ENCODE measurements around the gene DENND6B. TPM values are rescaled to one million over a fixed set of nuclear protein-coding genes. Genes with fewer than 3 reads are reported as not detected.

The DENND6B gene
- total RNA-seq, 2 experiments from 2014 or later = 2.8 TPM

DNA sequence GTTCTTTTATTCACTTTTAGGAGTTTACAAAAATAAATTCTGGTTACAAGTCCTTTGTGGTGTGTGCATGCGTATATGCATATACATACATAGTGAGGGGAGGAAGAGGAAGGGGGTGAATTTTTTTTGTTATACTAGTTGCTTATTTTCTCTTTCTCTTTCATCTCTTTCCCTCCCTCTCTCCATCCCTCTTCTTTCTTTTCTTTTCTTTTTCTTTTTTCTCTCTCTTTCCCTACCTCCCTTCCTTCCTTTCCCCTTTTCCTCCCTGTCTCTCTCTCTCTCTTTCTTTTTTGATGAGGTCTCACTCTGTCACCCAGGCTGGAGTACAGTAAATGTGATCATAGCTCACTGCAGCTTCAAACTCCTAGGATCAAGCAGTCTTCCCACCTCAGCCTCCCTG lies 30.4 kb upstream of the DENND6B start:
- H3K27me3 Mint-ChIP-seq = no peaks in the 10 kb centered on the region
- ChIA-PET CTCF (interaction anchor here (1.0 to 1.1 kb wide), 2 partner anchors 9 to 15 kb away, joined by 3 read pairs; no protein-coding TSS in a partner anchor), POLR2A (interaction anchor here (1.3 kb wide), 1 partner anchor 21 kb away, joined by 5 read pairs; no protein-coding TSS in a partner anchor)
- H3K27ac Mint-ChIP-seq = no peak overlapping the region
- H3K36me3 Mint-ChIP-seq (ENCODE audit: low read depth) = peaks cover 23% of the 10 kb centered on the region
- DNase-seq = no peak
- H3K9me3 Mint-ChIP-seq (ENCODE audit: low read depth) = peaks cover 2% of the 10 kb centered on the region
- no peak overlapping the region for H3K4me3 Mint-ChIP-seq
- H3K4me1 Mint-ChIP-seq = peaks cover 19% of the 10 kb centered on the region
- no peak for ATAC-seq
- intact Hi-C loops (cut with DNase I, micrococcal nuclease) = no loop called here

DNA sequence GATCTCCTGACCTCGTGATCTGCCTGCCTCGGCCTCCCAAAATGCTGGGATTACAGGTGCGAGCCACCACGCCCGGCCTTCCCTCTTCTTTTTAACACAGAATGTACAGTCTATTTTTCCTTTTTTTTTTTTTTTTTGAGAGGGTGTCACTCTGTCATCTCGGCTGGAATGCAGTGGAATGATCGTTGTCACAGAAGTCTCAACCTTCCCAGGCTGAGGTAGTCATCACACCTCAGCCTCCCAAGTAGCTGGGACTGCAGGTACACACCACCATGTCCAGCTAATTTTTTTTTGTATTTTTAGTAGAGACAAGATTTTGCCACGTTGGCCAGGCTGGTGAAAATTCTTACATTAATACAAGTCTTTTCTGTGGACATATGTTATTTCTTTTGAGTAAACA lies 29.4 kb upstream of the DENND6B start:
- peaks cover 2% of the 10 kb centered on the region for H3K9me3 Mint-ChIP-seq (ENCODE audit: low read depth)
- H3K27ac Mint-ChIP-seq = no peak overlapping the region
- peaks cover 12% of the 10 kb centered on the region for H3K4me1 Mint-ChIP-seq
- DNase-seq (no peak), ATAC-seq (no peak)
- ChIA-PET CTCF (no interaction called here), POLR2A (interaction anchor here (0.6 kb wide), 1 partner anchor 27 kb away, joined by 6 read pairs; no protein-coding TSS in a partner anchor)
- no peaks in the 10 kb centered on the region for H3K27me3 Mint-ChIP-seq
- no peak overlapping the region for H3K4me3 Mint-ChIP-seq
- peaks cover 20% of the 10 kb centered on the region for H3K36me3 Mint-ChIP-seq (ENCODE audit: low read depth)
- intact Hi-C loops (cut with DNase I, micrococcal nuclease) = no loop called here

DNA sequence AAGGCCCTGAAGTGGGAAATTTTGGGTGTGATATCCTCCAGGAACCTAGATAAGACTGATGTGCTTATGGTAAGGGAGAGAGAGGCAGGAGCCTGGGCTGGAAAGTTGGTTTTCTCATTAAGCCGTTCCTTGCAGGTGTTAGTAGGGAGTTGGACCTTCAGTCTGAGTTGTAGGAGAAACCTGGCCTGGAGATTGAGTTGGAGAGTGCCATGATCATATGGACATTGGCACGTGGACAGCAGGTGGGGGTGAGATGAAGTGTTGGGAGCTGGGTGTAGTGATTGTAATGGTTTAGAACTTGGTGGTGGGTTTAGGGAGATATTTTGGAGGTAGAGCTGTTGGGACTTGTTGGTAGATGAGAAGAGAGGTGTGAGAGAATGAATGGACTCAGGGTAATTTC lies 21.2 kb upstream of the DENND6B start:
- no peaks in the 10 kb centered on the region for H3K36me3 Mint-ChIP-seq (ENCODE audit: low read depth)
- ChIA-PET POLR2A (no interaction called here), CTCF (interaction anchor here (0.6 kb wide), 1 partner anchor 110 kb away, joined by 3 read pairs; no protein-coding TSS in a partner anchor)
- no peak overlapping the region for H3K4me3 Mint-ChIP-seq
- no peaks in the 10 kb centered on the region for H3K9me3 Mint-ChIP-seq (ENCODE audit: low read depth)
- no peak for DNase-seq
- H3K4me1 Mint-ChIP-seq = no peaks in the 10 kb centered on the region
- no peak overlapping the region for H3K27ac Mint-ChIP-seq
- no peak for ATAC-seq
- intact Hi-C loops (cut with DNase I, micrococcal nuclease) = no loop called here
- no peaks in the 10 kb centered on the region for H3K27me3 Mint-ChIP-seq

DNA sequence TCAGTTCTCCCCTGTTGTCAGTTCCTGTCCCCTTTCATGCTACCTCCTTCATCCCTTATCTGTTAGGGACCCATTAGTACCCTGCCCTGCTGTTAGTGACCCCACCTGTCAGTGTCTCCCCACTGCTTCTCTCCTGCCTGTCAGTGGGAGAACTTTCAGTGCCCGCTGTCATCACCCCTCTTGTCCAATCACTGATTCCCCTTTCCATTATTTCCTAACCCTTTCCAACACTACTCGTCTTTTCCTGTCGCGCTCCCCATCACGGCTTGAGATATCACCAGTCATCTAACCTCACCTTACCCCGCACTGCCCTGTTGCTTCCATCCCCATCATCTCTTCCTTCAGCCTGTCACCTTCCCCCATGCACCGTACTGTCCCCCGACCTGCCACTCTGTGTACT lies 20.3 kb upstream of the DENND6B start:
- Mint-ChIP-seq H3K4me1 (peaks cover 4% of the 10 kb centered on the region), H3K27ac (no peak overlapping the region), H3K9me3 (ENCODE audit: low read depth) (no peaks in the 10 kb centered on the region), H3K4me3 (no peak overlapping the region), H3K36me3 (ENCODE audit: low read depth) (no peaks in the 10 kb centered on the region), H3K27me3 (no peaks in the 10 kb centered on the region)
- DNase-seq = no peak
- ChIA-PET CTCF (no interaction called here), POLR2A (interaction anchor here (0.5 kb wide), 1 partner anchor 14 kb away, joined by 3 read pairs; no protein-coding TSS in a partner anchor)
- ATAC-seq = no peak
- intact Hi-C loops (cut with DNase I, micrococcal nuclease) = no loop called here

DNA sequence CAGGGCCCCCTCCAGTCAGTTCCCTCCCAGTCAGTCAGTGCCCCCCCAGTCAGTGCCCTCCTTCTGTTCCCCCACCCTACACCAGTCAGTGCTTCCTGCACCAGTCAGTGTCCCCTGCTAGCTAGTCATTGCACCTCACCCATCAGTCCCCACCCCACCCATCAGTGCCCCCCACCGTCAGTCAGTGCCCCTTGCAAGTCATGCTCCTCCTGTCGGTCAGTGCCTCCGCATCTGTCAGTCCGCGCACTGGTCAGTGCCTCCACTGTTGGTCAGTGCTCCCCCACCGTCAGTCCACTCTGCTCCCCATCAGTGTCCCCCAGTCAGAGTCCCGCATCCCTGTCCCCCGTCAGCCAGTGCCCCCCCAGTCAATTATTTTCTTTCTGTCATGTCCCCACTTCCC lies 19.7 kb upstream of the DENND6B start:
- CTCF ChIA-PET = no interaction called here
- no peak overlapping the region for H3K4me3 Mint-ChIP-seq
- H3K27ac Mint-ChIP-seq = no peak overlapping the region
- peaks cover 5% of the 10 kb centered on the region for H3K4me1 Mint-ChIP-seq
- H3K9me3 Mint-ChIP-seq (ENCODE audit: low read depth) = no peaks in the 10 kb centered on the region
- intact Hi-C loops (cut with DNase I, micrococcal nuclease) = no loop called here
- no peaks in the 10 kb centered on the region for H3K36me3 Mint-ChIP-seq (ENCODE audit: low read depth)
- H3K27me3 Mint-ChIP-seq = no peaks in the 10 kb centered on the region
- no peak for ATAC-seq
- DNase-seq = no peak
- POLR2A ChIA-PET = no interaction called here

DNA sequence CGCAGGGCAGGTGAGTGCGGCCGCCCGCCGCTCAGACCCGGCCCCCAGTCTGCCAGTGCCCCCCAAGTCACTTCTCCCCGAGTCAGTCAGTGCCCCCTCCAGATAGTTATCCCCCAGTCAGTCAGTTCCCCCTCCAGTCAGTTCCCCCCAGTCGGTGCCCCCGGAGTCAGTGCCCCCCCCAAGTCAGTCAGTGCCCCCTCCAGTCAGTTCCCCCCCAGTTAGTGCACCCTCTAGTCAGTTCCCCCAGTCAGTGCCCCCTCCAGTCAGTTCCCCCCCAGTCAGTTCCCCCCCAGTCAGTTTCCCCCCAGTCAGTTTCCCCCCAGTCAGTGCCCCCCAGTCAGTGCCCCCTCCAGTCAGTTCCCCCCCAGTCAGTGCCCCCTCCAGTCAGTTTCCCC lies 16.7 kb upstream of the DENND6B start:
- intact Hi-C loops (cut with DNase I, micrococcal nuclease) = loop anchor here (1.0 to 5.0 kb wide), 10 partner anchors 29 to 381 kb away; partner anchors contain the start of genes ARSA (in 1 of the 2), CHKB (in 1 of the 2), NCAPH2 (in 1 of the 2) and PIM3 (in 1 of the 2)
- H3K4me1 Mint-ChIP-seq = peaks cover 7% of the 10 kb centered on the region
- DNase-seq (no peak), ATAC-seq (no peak)
- H3K36me3 Mint-ChIP-seq (ENCODE audit: low read depth) = no peaks in the 10 kb centered on the region
- H3K4me3 Mint-ChIP-seq = peak overlapping the region; percentile 49
- POLR2A ChIA-PET = no interaction called here
- CTCF ChIA-PET = interaction anchor here (0.5 kb wide), 1 partner anchor 284 kb away, joined by 3 read pairs; no protein-coding TSS in a partner anchor
- H3K27me3 Mint-ChIP-seq = no peaks in the 10 kb centered on the region
- H3K9me3 Mint-ChIP-seq (ENCODE audit: low read depth) = no peaks in the 10 kb centered on the region
- H3K27ac Mint-ChIP-seq = no peak overlapping the region

DNA sequence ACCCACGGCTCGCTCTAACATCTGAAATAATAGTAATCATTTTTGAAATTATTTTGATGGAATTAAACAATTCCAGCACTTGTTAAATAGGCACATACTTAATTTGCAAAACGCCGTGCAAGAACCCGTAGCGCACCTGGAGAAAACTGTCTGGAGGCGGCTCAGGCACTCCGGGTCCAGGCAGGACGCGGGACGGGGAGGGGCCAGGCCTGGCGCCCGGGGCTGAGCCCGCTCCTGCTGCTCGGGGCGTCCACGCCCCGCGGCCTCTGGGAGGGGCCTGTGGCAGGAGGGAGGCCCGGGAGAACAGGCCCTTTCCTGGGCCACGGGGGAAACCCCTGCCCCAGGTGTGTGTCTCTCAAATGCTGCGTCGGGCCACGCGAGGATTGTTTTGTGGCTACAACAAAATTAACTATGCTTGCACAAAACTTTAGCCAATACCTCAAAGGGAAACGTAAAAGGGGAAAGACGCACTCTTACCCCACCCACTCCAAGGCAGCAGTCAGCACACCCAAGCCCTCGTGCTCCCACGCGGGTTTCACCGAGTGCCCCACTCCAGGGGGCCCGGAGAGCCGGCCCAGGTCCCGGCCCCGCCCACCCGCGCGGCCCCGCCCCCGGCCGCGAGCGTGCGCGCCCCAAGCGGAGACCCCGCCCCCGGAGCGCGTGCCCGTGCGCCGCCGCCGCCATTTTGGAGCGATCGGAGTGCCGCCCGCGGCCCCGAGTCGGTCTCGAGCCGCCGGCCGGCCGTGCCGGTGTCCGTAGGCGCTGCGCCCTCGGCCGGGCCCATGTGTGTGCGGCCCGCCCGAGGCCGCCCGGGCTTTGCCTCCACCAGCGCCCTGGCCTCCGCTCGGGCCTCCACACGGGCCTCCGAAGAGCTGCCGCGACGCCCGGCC lies 16.1 kb upstream of the DENND6B start, which contains the start of gene PPP6R2:
TSS of gene PPP6R2 (plus strand) at position 677 of the 890 bp plus-strand sequence. CDS start 50,582 bp downstream, outside the sequence.
- DNase-seq (peak; percentile 93), ATAC-seq (peak; percentile 84)
- no peaks in the 10 kb centered on the region for H3K27me3 Mint-ChIP-seq
- POLR2A ChIA-PET = no interaction called here
- H3K27ac Mint-ChIP-seq = peak within 1 kb of the TSS; percentile 87
- intact Hi-C loops (cut with DNase I, micrococcal nuclease) = loop anchor here (1.0 to 5.0 kb wide), 18 partner anchors 16 to 381 kb away; partner anchors contain the start of genes ARSA (in 1 of the 2), CHKB (in 1 of the 2), DENND6B (in 1 of the 2) and HDAC10 (in 1 of the 2)
- CTCF ChIA-PET = interaction anchor here (0.5 to 2.7 kb wide), 15 partner anchors 10 to 284 kb away, joined by 3 to 31 read pairs (median 4); partner anchors contain the start of genes DENND6B, HDAC10, PLXNB2 and SCO2
- H3K4me3 Mint-ChIP-seq = peak within 1 kb of the TSS; percentile 71
- H3K4me1 Mint-ChIP-seq = peaks cover 7% of the 10 kb centered on the region
- H3K36me3 Mint-ChIP-seq (ENCODE audit: low read depth) = no peaks in the 10 kb centered on the region
- H3K9me3 Mint-ChIP-seq (ENCODE audit: low read depth) = no peaks in the 10 kb centered on the region

DNA sequence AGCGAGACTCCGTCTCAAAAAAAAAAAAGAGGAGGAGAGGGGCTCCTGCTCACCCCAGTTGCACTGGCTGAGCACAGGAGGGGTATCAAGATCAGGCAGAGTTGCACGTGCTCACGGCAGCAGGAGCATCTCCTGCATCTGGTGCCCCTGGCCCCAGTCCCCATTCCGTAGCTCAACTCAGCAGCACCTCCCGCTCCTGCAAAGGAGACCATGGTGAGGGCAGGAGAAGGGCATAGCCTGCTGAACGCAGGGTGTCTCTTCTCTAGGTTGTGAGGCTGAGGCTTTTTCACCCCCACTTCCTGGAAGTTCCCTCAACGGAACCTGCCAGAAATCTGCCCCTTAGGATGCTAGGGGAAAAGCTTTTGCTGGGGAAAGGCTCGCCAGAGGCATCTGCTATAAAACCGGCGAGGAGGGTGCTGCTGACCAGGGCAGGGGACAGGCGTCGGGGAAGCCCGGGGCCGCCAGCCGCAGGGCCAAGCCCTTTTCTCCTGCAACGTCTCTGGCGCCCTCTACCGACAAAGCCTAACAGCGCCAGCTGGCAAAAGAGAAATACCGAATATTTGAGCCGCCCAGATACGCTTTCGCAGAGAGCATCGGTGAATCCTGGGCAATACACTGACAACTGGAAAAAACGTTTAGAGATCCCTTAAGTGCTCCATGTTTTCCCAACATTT lies 15.3 kb upstream of the DENND6B start:
- peak overlapping the region; percentile 83 for H3K27ac Mint-ChIP-seq
- H3K4me1 Mint-ChIP-seq = peaks cover 7% of the 10 kb centered on the region
- CTCF ChIA-PET = interaction anchor here (0.6 to 2.7 kb wide), 17 partner anchors 10 to 279 kb away, joined by 3 to 31 read pairs (median 4); partner anchors contain the start of genes DENND6B, HDAC10, PLXNB2 and SCO2
- intact Hi-C loops (cut with DNase I, micrococcal nuclease) = loop anchor here (1.0 to 5.0 kb wide), 16 partner anchors 15 to 380 kb away; partner anchors contain the start of genes ARSA (in 1 of the 2), CHKB (in 1 of the 2), DENND6B (in 1 of the 2) and HDAC10 (in 1 of the 2)
- POLR2A ChIA-PET = interaction anchor here (0.6 kb wide), 1 partner anchor 83 kb away, joined by 3 read pairs; no protein-coding TSS in a partner anchor
- H3K36me3 Mint-ChIP-seq (ENCODE audit: low read depth) = no peaks in the 10 kb centered on the region
- H3K9me3 Mint-ChIP-seq (ENCODE audit: low read depth) = no peaks in the 10 kb centered on the region
- peak; percentile 95 for DNase-seq
- peak overlapping the region; percentile 71 for H3K4me3 Mint-ChIP-seq
- H3K27me3 Mint-ChIP-seq = no peaks in the 10 kb centered on the region
- peak; percentile 64 for ATAC-seq

DNA sequence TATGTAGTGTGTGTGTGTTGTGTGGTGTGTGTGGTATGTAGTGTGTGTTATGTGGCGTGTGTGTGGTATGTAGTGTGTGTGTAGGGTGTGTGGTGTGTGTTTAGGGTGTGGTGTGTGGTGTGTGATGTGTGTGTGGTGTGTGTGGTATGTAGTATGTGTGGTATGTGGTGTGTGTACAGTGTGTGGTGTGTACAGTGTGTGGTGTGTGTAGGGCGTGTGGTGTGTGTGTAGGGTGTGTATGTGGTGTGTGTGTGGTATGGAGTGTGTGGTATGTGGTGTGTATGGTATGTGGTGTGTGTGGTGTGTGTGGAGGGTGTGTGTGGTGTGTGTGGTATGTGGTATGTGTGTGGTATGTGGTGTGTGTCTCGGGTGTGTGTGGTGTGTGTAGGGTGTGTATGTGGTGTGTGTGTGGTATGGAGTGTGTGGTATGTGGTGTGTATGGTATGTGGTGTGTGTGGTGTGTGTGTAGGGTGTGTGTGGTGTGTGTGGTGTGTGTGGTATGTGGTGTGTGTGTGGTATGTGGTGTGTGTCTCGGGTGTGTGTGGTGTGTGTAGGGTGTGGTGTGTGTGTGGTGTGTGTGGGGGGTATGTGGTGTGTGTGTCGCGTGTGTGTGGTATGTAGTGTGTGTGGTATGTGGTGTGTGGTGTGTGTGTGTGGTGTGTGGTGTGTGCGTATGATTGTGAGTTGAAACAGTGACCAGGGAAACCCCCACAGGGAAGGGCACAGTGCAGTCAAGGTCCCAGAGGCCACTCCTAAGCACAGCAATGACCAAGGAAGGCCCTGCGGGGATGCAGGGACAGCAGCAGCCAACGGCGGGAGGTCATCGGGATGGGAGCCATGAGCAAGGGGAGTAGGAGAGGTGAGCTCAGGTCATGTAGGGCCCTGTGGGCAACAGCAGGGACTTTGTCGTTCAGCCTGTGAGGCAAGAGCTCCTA lies 13.4 kb upstream of the DENND6B start:
- Mint-ChIP-seq H3K4me1 (peaks cover 7% of the 10 kb centered on the region), H3K9me3 (ENCODE audit: low read depth) (no peaks in the 10 kb centered on the region), H3K36me3 (ENCODE audit: low read depth) (no peaks in the 10 kb centered on the region), H3K27me3 (no peaks in the 10 kb centered on the region), H3K27ac (no peak overlapping the region), H3K4me3 (no peak overlapping the region)
- CTCF ChIA-PET = interaction anchor here (1.1 to 2.7 kb wide), 5 partner anchors 13 to 97 kb away, joined by 3 to 31 read pairs (median 11); partner anchors contain the start of genes DENND6B and HDAC10
- ATAC-seq (no peak), DNase-seq (peak; percentile 36)
- POLR2A ChIA-PET = no interaction called here
- intact Hi-C loops (cut with DNase I, micrococcal nuclease) = loop anchor here (5.0 kb wide), 4 partner anchors 187 to 378 kb away; partner anchors contain the start of genes PIM3 (in 1 of the 2) and SCO2 (in 1 of the 2)

DNA sequence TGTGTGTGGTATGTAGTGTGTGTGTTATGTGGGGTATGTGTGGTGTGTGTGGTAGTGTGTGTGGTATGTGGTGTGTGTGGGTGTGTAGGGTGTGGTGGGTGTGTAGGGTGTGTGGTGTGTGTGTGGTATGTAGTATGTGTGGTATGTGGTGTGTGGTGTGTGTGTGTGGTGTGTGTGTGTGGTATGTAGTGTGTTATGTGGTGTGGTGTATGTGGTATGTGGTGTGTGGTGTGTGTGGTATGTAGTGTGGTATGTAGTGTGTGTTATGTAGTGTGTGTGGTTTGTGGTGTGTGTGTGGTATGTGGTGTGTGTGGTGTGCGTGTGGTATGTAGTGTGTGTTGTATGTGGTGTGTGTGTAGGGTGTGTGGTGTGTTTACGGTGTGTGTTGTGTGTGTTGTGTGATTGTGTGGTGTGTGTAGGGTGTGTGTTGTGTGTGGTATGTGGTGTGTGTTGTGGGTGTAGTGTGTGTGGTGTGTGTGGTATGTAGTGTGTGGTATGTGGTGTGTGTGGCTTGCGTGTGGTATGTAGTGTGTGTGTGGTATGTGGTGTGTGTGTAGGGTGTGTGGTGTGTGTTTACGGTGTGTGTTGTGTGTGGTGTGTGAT lies 12.1 kb upstream of the DENND6B start:
- Mint-ChIP-seq H3K36me3 (ENCODE audit: low read depth) (no peaks in the 10 kb centered on the region), H3K4me1 (peaks cover 7% of the 10 kb centered on the region), H3K4me3 (no peak overlapping the region), H3K27me3 (no peaks in the 10 kb centered on the region), H3K9me3 (ENCODE audit: low read depth) (no peaks in the 10 kb centered on the region), H3K27ac (no peak overlapping the region)
- intact Hi-C loops (cut with DNase I, micrococcal nuclease) = no loop called here
- ATAC-seq (no peak), DNase-seq (no peak)
- ChIA-PET POLR2A (no interaction called here), CTCF (no interaction called here)
